HepG2 (cell line): ENCODE measurements around the gene BTG4. TPM values are rescaled to one million over a fixed set of nuclear protein-coding genes. Genes with fewer than 3 reads are reported as not detected.
A peak's percentile ranks its signal among the peaks of the same experiment; 100 is the strongest.

ENCODE experiments used
- RFXANK ChIP-seq: IDR thresholded peaks from 2 replicates; pipeline ENCODE4 v1.6.1; 2016
- SRSF9 ChIP-seq: fragments of 200-400 bp; formaldehyde crosslinking; IDR thresholded peaks from 2 replicates; pipeline ENCODE4 v1.6.1; 2018; ENCODE audit warnings: borderline replicate concordance, mild to moderate bottlenecking, low read depth, low read length; ENCODE audit not compliant: insufficient read depth, poor library complexity, severe bottlenecking
- ZBTB20 ChIP-seq: sonication (generic); formaldehyde crosslinking; IDR thresholded peaks from 2 replicates; pipeline ENCODE4 v1.8.1; 2023; ENCODE audit warnings: missing genetic modification reagents, low read depth, mild to moderate bottlenecking, borderline replicate concordance
- ZC3H4 ChIP-seq: sonication (generic); formaldehyde crosslinking; IDR thresholded peaks from 2 replicates; pipeline ENCODE4 v1.4.0; 2020; ENCODE audit warnings: missing genetic modification reagents, borderline replicate concordance
- ZNF292 ChIP-seq: sonication (generic); formaldehyde crosslinking; IDR thresholded peaks from 2 replicates; pipeline ENCODE4 v1.8.1; 2022; ENCODE audit warnings: mild to moderate bottlenecking, low read depth, missing genetic modification reagents, borderline replicate concordance
- ZNF563 ChIP-seq: sonication (generic); formaldehyde crosslinking; IDR thresholded peaks from 2 replicates; pipeline ENCODE4 v1.8.0; 2022; ENCODE audit warnings: mild to moderate bottlenecking, moderate library complexity, missing genetic modification reagents
- ZNF841 ChIP-seq: sonication (generic); formaldehyde crosslinking; IDR thresholded peaks from 2 replicates; pipeline ENCODE4 v1.8.1; 2023; ENCODE audit warnings: missing genetic modification reagents, borderline replicate concordance
- ZSCAN21 ChIP-seq: sonication (generic); formaldehyde crosslinking; IDR thresholded peaks from 2 replicates; pipeline ENCODE4 v1.8.0; 2022; ENCODE audit warnings: mild to moderate bottlenecking, missing genetic modification reagents, moderate library complexity, borderline replicate concordance
- polyA plus RNA-seq, 8 experiments: library from polyadenylated mRNA; depleted of rRNA in 3 of 8; stranded (reverse) in 7 of 8; unstranded in 1 of 8; fragments of >200 nt; fragmentation: Illumina TruSeq in 4 of 8; extraction: Trizol in 4 of 8; gene quantifications; 2 replicates each; pipeline versions ENCODE4 v1.2.1 to v1.2.3, GENCODE V29; 2011 to 2016; ENCODE audit warnings: low read depth in 4 of 8, missing spikeins in 1 of 8, mixed read lengths in 1 of 8; ENCODE audit not compliant: insufficient read depth in 1 of 8
- total RNA-seq, 5 experiments: library from RNA; depleted of rRNA; stranded (reverse); fragments of >200 nt; fragmentation: Illumina TruSeq; extraction: Trizol; gene quantifications; 2 replicates each; pipeline ENCODE4 v1.2.3, GENCODE V29; 2016; ENCODE audit warnings: low read depth in 1 of 5
- TF ChIP-seq, protein P1 (sequence below): sonication (generic); formaldehyde crosslinking; IDR thresholded peaks from 2 replicates; pipeline ENCODE4 v1.4.0; 2020; ENCODE audit warnings: missing genetic modification reagents, mild to moderate bottlenecking, borderline replicate concordance
- TF ChIP-seq, protein P2 (sequence below): sonication (generic); formaldehyde crosslinking; IDR thresholded peaks from 2 replicates; pipeline ENCODE4 v1.4.0; 2020; ENCODE audit warnings: missing genetic modification reagents

The BTG4 gene
- total and polyA plus RNA-seq, 2 of the 13 experiments (the other 11 are each of a cell fraction or from before 2014, with no cell fraction given): not detected

DNA sequence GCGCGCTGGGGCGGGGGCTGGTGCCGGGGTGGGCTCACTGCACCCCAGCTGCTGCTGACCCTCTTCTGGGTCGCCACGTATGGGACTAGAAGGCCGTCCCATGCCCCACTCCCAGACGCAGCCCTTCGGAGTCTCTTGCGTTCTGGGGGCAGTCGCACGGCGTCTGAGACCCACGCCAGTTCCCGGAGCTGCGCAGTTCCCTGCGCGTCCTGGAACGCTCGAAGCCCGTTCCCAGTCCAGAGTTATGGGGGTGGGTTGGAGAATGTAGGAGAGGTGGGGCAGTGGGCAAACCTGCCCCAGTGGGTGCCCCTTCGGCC, 28.7 kb upstream of the BTG4 start (continued):
- TF ChIP-seq, protein P1, sequence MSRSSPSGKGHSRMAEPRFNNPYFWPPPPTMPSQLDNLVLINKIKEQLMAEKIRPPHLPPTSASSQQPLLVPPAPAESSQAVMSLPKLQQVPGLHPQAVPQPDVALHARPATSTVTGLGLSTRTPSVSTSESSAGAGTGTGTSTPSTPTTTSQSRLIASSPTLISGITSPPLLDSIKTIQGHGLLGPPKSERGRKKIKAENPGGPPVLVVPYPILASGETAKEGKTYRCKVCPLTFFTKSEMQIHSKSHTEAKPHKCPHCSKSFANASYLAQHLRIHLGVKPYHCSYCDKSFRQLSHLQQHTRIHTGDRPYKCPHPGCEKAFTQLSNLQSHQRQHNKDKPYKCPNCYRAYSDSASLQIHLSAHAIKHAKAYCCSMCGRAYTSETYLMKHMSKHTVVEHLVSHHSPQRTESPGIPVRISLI (CRISPR knock-in tag): no peak
- TF ChIP-seq SRSF9 (no peak), RFXANK (CRISPR knock-in tag) (no peak), ZNF841 (CRISPR knock-in tag) (no peak), ZNF563 (CRISPR knock-in tag) (no peak), ZNF292 (no peak), ZC3H4 (CRISPR knock-in tag) (no peak), ZBTB20 (CRISPR knock-in tag) (no peak), ZSCAN21 (CRISPR knock-in tag) (peak; percentile 19; the same call in 1 of the 2 replicates)
- TF ChIP-seq, protein P2, sequence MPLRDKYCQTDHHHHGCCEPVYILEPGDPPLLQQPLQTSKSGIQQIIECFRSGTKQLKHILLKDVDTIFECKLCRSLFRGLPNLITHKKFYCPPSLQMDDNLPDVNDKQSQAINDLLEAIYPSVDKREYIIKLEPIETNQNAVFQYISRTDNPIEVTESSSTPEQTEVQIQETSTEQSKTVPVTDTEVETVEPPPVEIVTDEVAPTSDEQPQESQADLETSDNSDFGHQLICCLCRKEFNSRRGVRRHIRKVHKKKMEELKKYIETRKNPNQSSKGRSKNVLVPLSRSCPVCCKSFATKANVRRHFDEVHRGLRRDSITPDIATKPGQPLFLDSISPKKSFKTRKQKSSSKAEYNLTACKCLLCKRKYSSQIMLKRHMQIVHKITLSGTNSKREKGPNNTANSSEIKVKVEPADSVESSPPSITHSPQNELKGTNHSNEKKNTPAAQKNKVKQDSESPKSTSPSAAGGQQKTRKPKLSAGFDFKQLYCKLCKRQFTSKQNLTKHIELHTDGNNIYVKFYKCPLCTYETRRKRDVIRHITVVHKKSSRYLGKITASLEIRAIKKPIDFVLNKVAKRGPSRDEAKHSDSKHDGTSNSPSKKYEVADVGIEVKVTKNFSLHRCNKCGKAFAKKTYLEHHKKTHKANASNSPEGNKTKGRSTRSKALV (CRISPR knock-in tag): peak; percentile 6; the same call in 1 of the 2 replicates
